ENCODE data around the gene DHH. TPM values are rescaled to one million over a fixed set of nuclear protein-coding genes. Genes with fewer than 3 reads are reported as not detected.

Gene DHH
- total and polyA plus RNA-seq, 8 donors = 0.10 to 1.1 (median 0.22) TPM; not detected in 2

- peak; percentile 60 to 77 for DNase-seq
- Histone ChIP-seq H3K36me3 (peaks cover 99 to 100% (median 100%) of the 10 kb centered on the region in 4 donors), H3K4me3 (no peak overlapping the region), H3K9me3 (no peaks in the 10 kb centered on the region), H3K27ac (no peak overlapping the region), H3K4me1 (no peaks in the 10 kb centered on the region), H3K27me3 (no peaks in the 10 kb centered on the region)
- 54 to 60% (median 57%) methylated on average over 11 of the region's 11 CpGs for WGBS, 5 donors
- intact Hi-C loops (cut with DNase I; ENCODE audit: low total_unique reads) = no loop called here
- TF ChIP-seq CTCF (IDR thresholded peaks at IDR 0.05) = peak in 4 of 7 experiments; percentile 36 to 52 (median 46)
- TF ChIP-seq EP300 (IDR thresholded peaks at IDR 0.05) = no peak
Observed at GRCh38 chr12:49043856-49044258, 50.7 kb downstream of the DHH start.

- 89 to 99% (median 95%) methylated on average over 4 of the region's 4 CpGs for WGBS, 5 donors
Observed at GRCh38 chr12:49043241-49043640, 51.4 kb downstream of the DHH start.

GRCh38 chr12:49041881-49042484 lies 52.6 kb downstream of the DHH start:
- TF ChIP-seq POLR2A (IDR thresholded peaks at IDR 0.05) = no peak
- DNase-seq = no peak
- H3K27ac ChIP-seq = no peak overlapping the region
- intact Hi-C loops (cut with DNase I; ENCODE audit: low total_unique reads) = no loop called here
- H3K4me1 ChIP-seq = no peaks in the 10 kb centered on the region
- no peaks in the 10 kb centered on the region for H3K27me3 ChIP-seq
- H3K4me3 ChIP-seq = no peak overlapping the region
- WGBS, 5 donors = 89 to 92% (median 91%) methylated on average over 18 of the region's 18 CpGs
- no peaks in the 10 kb centered on the region for H3K9me3 ChIP-seq
- H3K36me3 ChIP-seq = peaks cover 99 to 100% (median 100%) of the 10 kb centered on the region in 4 donors

More at GRCh38 chr12:49043241-49043640, 51.4 kb downstream of the DHH start:
- intact Hi-C loops (cut with DNase I; ENCODE audit: low total_unique reads) = no loop called here
- no peak overlapping the region for H3K27ac ChIP-seq
- H3K4me1 ChIP-seq = no peaks in the 10 kb centered on the region
- TF ChIP-seq EP300 (IDR thresholded peaks at IDR 0.05) (no peak), CTCF (IDR thresholded peaks at IDR 0.05) (no peak), POLR2A (IDR thresholded peaks at IDR 0.05) (no peak), POLR2AphosphoS5 (IDR thresholded peaks at IDR 0.05) (no peak)
- H3K9me3 ChIP-seq = no peaks in the 10 kb centered on the region
- no peaks in the 10 kb centered on the region for H3K27me3 ChIP-seq
- DNase-seq = no peak
- H3K4me3 ChIP-seq = no peak overlapping the region
- peaks cover 99 to 100% (median 100%) of the 10 kb centered on the region in 4 donors for H3K36me3 ChIP-seq

GRCh38 chr12:49041036-49041880 lies 53.3 kb downstream of the DHH start:
- Histone ChIP-seq H3K27ac (no peak overlapping the region), H3K4me1 (no peaks in the 10 kb centered on the region), H3K9me3 (no peaks in the 10 kb centered on the region), H3K27me3 (no peaks in the 10 kb centered on the region), H3K36me3 (peaks cover 97 to 100% (median 99%) of the 10 kb centered on the region in 4 donors), H3K4me3 (no peak overlapping the region)
- intact Hi-C loops (cut with DNase I; ENCODE audit: low total_unique reads) = no loop called here
- no peak for TF ChIP-seq POLR2AphosphoS5 (IDR thresholded peaks at IDR 0.05)
- no peak for TF ChIP-seq EP300 (IDR thresholded peaks at IDR 0.05)
- no peak for TF ChIP-seq CTCF (IDR thresholded peaks at IDR 0.05)
- TF ChIP-seq POLR2A (IDR thresholded peaks at IDR 0.05) = no peak
- DNase-seq = no peak
- 92 to 95% (median 94%) methylated on average over 23 to 31 of the region's 31 CpGs for WGBS, 5 donors
